ENCODE results near the gene PUDP. TPM values are rescaled to one million over a fixed set of nuclear protein-coding genes. Genes with fewer than 3 reads are reported as not detected.

PUDP gene
- total RNA-seq, 2 donors from 2014 or later: 15.8 to 41.9 TPM

DNA sequence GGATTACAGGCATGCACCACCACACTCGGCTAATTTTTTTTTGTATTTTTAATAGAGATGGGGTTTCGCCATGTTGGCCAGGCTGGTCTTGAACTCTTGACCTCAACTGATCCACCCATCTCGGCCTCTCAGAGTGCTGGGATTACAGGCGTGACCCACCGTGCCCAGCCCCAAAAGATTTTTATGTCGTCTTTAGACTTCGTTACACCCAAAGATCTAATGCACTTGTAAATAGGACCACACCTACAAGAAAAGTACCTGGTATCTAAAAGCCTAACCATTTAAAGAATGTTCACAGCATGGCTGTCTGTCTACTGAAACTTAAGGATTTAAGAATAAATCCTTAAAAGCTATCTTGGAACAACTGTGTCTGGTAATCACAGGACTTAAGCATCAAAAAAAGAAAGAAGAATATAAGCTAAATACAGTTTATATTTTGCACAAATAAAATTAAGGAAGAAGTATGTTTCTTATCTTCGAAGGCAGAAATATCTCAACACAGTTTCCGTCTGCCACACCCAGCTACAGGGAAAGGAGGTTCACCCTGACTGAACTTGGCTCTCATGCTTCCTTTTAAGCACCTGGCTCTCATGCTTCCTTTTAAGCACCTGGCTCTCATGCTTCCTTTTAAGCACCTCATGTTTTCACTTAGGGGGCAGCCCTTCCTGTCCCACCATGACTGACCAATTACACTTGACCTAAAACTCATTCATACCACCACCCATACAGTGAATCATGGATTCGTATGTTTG is 92.4 kb downstream of the PUDP start:
- 85 to 92% methylated on average over 8 to 10 of the region's 10 CpGs for WGBS, 2 donors
- no peak overlapping the region for H3K4me3 ChIP-seq
- DNase-seq: no peak
- no peak overlapping the region for H3K27ac ChIP-seq
- H3K4me1 ChIP-seq: no peaks in the 10 kb centered on the region
- no peaks in the 10 kb centered on the region for H3K27me3 ChIP-seq
- no peaks in the 10 kb centered on the region for H3K9me3 ChIP-seq
- no peak for TF ChIP-seq POLR2A (IDR thresholded peaks at IDR 0.05)
- TF ChIP-seq, protein P1, sequence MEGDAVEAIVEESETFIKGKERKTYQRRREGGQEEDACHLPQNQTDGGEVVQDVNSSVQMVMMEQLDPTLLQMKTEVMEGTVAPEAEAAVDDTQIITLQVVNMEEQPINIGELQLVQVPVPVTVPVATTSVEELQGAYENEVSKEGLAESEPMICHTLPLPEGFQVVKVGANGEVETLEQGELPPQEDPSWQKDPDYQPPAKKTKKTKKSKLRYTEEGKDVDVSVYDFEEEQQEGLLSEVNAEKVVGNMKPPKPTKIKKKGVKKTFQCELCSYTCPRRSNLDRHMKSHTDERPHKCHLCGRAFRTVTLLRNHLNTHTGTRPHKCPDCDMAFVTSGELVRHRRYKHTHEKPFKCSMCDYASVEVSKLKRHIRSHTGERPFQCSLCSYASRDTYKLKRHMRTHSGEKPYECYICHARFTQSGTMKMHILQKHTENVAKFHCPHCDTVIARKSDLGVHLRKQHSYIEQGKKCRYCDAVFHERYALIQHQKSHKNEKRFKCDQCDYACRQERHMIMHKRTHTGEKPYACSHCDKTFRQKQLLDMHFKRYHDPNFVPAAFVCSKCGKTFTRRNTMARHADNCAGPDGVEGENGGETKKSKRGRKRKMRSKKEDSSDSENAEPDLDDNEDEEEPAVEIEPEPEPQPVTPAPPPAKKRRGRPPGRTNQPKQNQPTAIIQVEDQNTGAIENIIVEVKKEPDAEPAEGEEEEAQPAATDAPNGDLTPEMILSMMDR (IDR thresholded peaks at IDR 0.05): no peak
- intact Hi-C loops (cut with DNase I): no loop called here
- ATAC-seq: no peak
- no peaks in the 10 kb centered on the region for H3K36me3 ChIP-seq (replicated peaks in 1 of 2; ENCODE audit: insufficient read depth in 1 of 2, low read depth in 2 of 2)

DNA sequence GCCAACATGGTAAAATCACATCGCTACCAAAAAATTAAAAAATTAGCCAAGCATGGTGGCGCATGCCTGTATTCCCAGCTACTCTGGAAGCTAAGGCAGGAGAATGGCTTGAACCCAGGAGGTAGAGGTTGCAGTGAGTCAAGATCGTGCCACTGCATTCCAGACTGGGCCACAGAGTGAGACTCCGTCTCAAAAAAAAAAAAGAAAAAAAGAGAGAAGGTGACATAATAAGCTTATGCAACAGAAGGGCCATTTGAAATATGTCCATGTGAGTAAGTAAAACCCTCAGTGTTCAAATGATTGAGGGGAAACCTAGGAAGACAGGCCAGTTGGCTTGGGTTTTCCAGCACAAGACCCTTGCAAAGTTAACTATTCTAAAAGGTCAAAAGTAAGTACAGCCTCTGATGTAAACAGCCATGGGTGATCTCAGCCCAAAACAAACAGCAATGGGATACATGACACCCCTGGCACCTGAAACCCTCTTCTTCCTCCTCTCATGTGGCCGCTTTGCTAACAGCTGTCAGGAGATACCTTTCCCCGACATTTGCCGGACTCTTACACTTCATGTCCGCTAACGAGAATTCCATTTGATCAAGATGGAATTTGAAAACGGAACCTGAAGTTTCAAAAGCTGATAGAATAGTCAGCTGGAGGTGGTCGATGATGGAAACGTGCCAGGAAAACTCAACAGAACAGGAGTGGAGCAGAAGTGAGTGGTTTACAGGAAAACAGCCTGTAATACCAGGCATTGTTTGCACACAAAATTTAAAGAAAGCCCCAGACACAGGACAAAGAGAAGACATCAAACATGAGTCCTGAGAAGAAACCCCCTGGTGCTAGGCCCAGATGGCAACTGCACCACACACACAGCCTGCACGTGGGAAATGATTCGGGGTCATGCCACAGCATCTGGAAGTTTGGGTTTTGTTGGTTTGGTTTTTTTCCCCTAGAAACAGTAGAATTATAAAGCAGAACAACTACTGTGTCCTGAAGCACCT is 93.4 kb downstream of the PUDP start:
- TF ChIP-seq, protein P1 (IDR thresholded peaks at IDR 0.05): no peak
- no peak for TF ChIP-seq POLR2A (IDR thresholded peaks at IDR 0.05)
- no peak overlapping the region for H3K4me3 ChIP-seq
- 85 to 90% methylated on average over 12 to 14 of the region's 14 CpGs for WGBS, 2 donors
- DNase-seq (no peak), ATAC-seq (no peak)
- no peak overlapping the region for H3K27ac ChIP-seq
- no peaks in the 10 kb centered on the region for H3K4me1 ChIP-seq
- no peaks in the 10 kb centered on the region for H3K27me3 ChIP-seq
- H3K9me3 ChIP-seq: no peaks in the 10 kb centered on the region
- intact Hi-C loops (cut with DNase I): no loop called here
- no peaks in the 10 kb centered on the region for H3K36me3 ChIP-seq (replicated peaks in 1 of 2; ENCODE audit: insufficient read depth in 1 of 2, low read depth in 2 of 2)

DNA sequence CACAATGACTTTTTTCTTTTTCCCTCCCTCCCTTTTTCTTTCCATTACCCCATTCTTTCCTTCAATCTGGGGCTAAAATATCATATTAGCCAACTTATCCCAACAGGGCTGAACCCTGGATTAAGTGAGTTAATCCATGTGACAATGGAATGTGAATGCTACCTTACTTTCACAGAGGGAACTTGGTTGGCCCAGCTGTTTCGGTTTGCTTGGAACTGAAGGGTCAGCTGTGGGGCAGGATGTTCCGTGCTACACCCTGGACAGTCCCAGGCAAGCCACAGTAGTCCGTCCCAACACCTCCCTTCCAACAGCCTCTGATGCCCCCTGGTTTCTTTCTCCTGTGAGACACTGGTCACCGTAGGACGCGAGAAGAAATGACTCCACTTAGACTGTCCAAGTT is 95.4 kb downstream of the PUDP start:
- no peaks in the 10 kb centered on the region for H3K9me3 ChIP-seq
- H3K4me3 ChIP-seq: no peak overlapping the region
- no peaks in the 10 kb centered on the region for H3K27me3 ChIP-seq
- no peak for DNase-seq
- TF ChIP-seq POLR2A (IDR thresholded peaks at IDR 0.05): no peak
- TF ChIP-seq, protein P1 (IDR thresholded peaks at IDR 0.05): no peak
- H3K4me1 ChIP-seq: no peaks in the 10 kb centered on the region
- no peak for ATAC-seq
- H3K27ac ChIP-seq: no peak overlapping the region
- no peaks in the 10 kb centered on the region for H3K36me3 ChIP-seq (replicated peaks in 1 of 2; ENCODE audit: insufficient read depth in 1 of 2, low read depth in 2 of 2)
- WGBS, 2 donors: 98 to 100% methylated on average over 5 to 6 of the region's 6 CpGs
- intact Hi-C loops (cut with DNase I): no loop called here

DNA sequence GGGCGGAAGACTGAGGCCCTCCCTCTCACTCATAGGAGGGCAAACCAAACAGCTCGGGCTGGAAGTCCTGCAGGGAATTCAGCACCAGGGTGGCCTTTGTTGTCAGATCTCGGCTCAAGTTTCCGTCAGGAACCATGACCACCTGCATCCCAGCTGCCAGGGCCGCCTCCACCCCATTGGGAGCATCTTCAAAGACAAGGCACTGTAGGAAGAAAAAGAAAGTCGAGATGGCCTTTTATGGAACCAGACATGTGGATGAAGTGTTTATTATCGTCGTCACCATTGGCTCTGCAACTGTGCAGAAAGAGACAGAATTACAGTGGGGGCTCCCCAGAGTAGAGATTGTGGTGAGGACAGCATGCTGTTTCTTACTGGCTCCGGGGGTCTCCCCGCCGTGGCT is 97.7 kb downstream of the PUDP start:
- H3K4me3 ChIP-seq: no peak overlapping the region
- no peaks in the 10 kb centered on the region for H3K9me3 ChIP-seq
- 88% methylated on average over 10 of the region's 11 CpGs; no CpG with 5 or more reads in 1 of the 2 donors for whole genome bisulfite sequencing, 2 donors
- no peaks in the 10 kb centered on the region for H3K4me1 ChIP-seq
- no peaks in the 10 kb centered on the region for H3K27me3 ChIP-seq
- H3K27ac ChIP-seq: no peak overlapping the region
- intact Hi-C loops (cut with DNase I): no loop called here
- no peaks in the 10 kb centered on the region for H3K36me3 ChIP-seq (replicated peaks in 1 of 2; ENCODE audit: insufficient read depth in 1 of 2, low read depth in 2 of 2)
- no peak for TF ChIP-seq POLR2A (IDR thresholded peaks at IDR 0.05)
- TF ChIP-seq, protein P1 (IDR thresholded peaks at IDR 0.05): no peak
- ATAC-seq: no peak
- no peak for DNase-seq

Data from body of pancreas (tissue), 4 donors.